Activated T-cell treated with anti-CD3 and anti-CD28 coated beads, Interleukin-2, amount 50 U/mL, for 4 hours (primary cell): ENCODE results near the gene CYFIP2. TPM values are rescaled to one million over a fixed set of nuclear protein-coding genes. Genes with fewer than 3 reads are reported as not detected.
"Not testable (repeated sequence)": the region's sequence is repeated elsewhere in the genome, so short reads cannot be mapped to it uniquely, and the experiment has no call there.

Experiments used
- ATAC-seq, 2 donors: fragments of 200-7000 bp; cut with Tn5 transposase; one replicate each; pipeline ENCODE4 v1.10.0; 2021
- DNase-seq: peaks from one replicate; pipeline ENCODE4 v3.0.0-alpha.2; 2020
- H3K27me3 Mint-ChIP-seq: one replicate; pipeline ENCODE4 v1.8.0; 2021; ENCODE audit warnings: low read depth, mixed read lengths
- H3K36me3 Mint-ChIP-seq: one replicate; pipeline ENCODE4 v1.8.0; 2022; ENCODE audit warnings: mixed read lengths; ENCODE audit not compliant: insufficient read depth
- H3K4me1 Mint-ChIP-seq: one replicate; pipeline ENCODE4 v1.8.0; 2021; ENCODE audit warnings: low read depth, mixed read lengths
- H3K4me3 Mint-ChIP-seq: one replicate; pipeline ENCODE4 v1.8.0; 2021; ENCODE audit warnings: mild to moderate bottlenecking, moderate library complexity, mixed read lengths
- H3K9me3 Mint-ChIP-seq: one replicate; pipeline ENCODE4 v1.8.0; 2021; ENCODE audit warnings: mixed read lengths
- total RNA-seq, 3 donors: library from RNA; stranded (reverse); gene quantifications; one replicate each; pipeline ENCODE4 v1.2.1, GENCODE V29; 2021

Gene CYFIP2
- 100 to 1,000 TPM; 160 to 191 (median 175) TPM for total RNA-seq

DNA sequence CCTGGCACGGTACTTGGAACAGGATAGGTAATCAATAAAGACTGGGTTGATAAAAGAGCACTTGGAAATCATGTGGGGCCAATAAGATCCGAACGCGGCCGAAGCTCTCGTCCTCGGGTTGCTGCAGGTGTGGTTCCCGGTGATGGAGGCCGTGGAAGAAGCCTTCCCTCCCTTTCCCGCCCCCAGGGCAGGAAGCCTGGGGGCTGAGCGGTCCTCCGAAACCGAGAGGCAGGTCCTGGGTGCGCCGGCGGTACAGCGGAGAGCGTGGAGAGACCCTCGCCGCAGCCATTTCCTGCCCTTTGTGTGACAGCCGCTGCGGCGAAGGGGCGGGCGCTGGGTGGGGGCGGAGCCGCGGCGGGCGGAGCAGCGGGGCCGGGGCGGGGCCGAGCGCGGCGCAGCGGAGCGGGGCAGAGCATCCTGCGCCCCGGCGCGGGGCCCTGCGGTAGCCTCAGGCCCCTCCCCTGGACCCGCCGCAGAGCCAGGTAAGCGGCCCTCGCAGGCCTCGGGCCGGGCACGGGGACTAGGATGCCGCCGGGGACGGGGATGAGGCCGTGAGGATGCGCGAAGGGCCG is at the start of gene CYFIP2:
TSS of gene CYFIP2 (plus strand) at position 410 of the 572 bp plus-strand sequence. CDS start 19,239 bp downstream, outside the sequence.
- DNase-seq, result peak; percentile 77
- peak; percentile 87 to 93 for ATAC-seq
- Mint-ChIP-seq H3K36me3 (peaks cover 13% of the 10 kb centered on the region), H3K9me3 (no peaks in the 10 kb centered on the region), H3K4me1 (peaks cover 75% of the 10 kb centered on the region), H3K27me3 (no peaks in the 10 kb centered on the region), H3K4me3 (peak within 1 kb of the TSS; percentile 94)

GRCh38 chr5:157216391-157217142 is 49.4 kb upstream of the CYFIP2 start:
- no peak for DNase-seq
- Mint-ChIP-seq H3K36me3 (peaks cover 89% of the 10 kb centered on the region), H3K4me3 (peak overlapping the region; percentile 52), H3K4me1 (peaks cover 95% of the 10 kb centered on the region), H3K9me3 (no peaks in the 10 kb centered on the region), H3K27me3 (no peaks in the 10 kb centered on the region)
- no peak for ATAC-seq

- Mint-ChIP-seq H3K36me3 (peaks cover 88% of the 10 kb centered on the region), H3K27me3 (no peaks in the 10 kb centered on the region), H3K4me1 (peaks cover 95% of the 10 kb centered on the region), H3K9me3 (no peaks in the 10 kb centered on the region), H3K4me3 (peak overlapping the region; percentile 53)
- DNase-seq (peak; percentile 74), ATAC-seq (peak; percentile 5 to 6)
These were observed 48.5 kb upstream of the CYFIP2 start for GRCh38 chr5:157217289-157218024.

DNA sequence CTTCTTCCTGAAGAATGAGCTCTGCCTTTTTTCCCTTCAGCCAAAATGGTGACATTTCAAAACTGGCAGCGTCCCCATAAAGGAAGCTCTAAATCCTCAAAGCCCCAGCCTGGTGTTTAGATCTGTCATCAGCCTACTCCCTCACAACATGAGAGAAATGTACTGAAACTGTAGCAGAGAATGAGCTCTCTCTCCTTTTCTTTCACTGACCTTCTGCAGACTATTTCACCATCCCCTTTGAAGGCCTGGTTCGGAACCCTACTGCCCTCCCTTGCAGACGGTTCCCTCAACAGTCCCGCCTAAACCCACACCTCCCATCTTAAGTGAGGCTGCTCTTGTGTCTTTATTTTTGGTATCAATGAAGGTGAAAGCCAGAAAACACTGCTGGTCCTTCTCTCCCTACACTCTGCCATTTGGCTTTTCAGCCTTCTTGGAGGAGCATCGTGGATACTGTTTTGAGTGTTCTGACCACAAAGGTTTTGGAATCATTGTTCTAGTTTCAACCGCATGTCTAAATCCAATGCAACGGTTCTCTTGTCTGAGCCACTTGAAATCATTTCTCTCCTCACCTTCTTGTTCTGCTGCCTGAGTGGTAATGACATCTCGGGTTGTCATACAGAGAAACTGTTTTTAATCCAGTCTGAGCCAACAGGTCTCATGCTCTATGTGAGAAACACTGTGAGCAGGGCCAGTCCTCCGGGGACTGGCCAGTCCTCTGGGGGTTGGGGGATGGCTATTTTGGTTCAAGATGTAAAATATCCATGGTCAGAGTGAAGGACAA is 46.2 kb upstream of the CYFIP2 start:
- ATAC-seq (peak; percentile 61 to 62), DNase-seq (no peak)
- Mint-ChIP-seq H3K36me3 (peaks cover 77% of the 10 kb centered on the region), H3K27me3 (no peaks in the 10 kb centered on the region), H3K4me1 (peaks cover 88% of the 10 kb centered on the region), H3K4me3 (peak overlapping the region; percentile 68), H3K9me3 (no peaks in the 10 kb centered on the region)

GRCh38 chr5:157221959-157222358 is 44.0 kb upstream of the CYFIP2 start:
- Mint-ChIP-seq H3K27me3 (no peaks in the 10 kb centered on the region), H3K9me3 (no peaks in the 10 kb centered on the region), H3K36me3 (peaks cover 76% of the 10 kb centered on the region), H3K4me3 (peak overlapping the region; percentile 95), H3K4me1 (peaks cover 86% of the 10 kb centered on the region)
- ATAC-seq, result no peak
- no peak for DNase-seq

- ATAC-seq, result peak; percentile 58 to 65
- peak; percentile 79 for DNase-seq
- Mint-ChIP-seq H3K27me3 (no peaks in the 10 kb centered on the region), H3K9me3 (no peaks in the 10 kb centered on the region), H3K4me3 (peak overlapping the region; percentile 95), H3K36me3 (peaks cover 76% of the 10 kb centered on the region), H3K4me1 (peaks cover 84% of the 10 kb centered on the region)
These were observed 43.3 kb upstream of the CYFIP2 start for GRCh38 chr5:157222506-157223230.

GRCh38 chr5:157225469-157226422 is 40.2 kb upstream of the CYFIP2 start:
- ATAC-seq (peak; percentile 20 to 36), DNase-seq (no peak)
- Mint-ChIP-seq H3K4me1 (peaks cover 62% of the 10 kb centered on the region), H3K4me3 (peak overlapping the region; percentile 84), H3K9me3 (no peaks in the 10 kb centered on the region), H3K27me3 (no peaks in the 10 kb centered on the region), H3K36me3 (peaks cover 50% of the 10 kb centered on the region)

DNA sequence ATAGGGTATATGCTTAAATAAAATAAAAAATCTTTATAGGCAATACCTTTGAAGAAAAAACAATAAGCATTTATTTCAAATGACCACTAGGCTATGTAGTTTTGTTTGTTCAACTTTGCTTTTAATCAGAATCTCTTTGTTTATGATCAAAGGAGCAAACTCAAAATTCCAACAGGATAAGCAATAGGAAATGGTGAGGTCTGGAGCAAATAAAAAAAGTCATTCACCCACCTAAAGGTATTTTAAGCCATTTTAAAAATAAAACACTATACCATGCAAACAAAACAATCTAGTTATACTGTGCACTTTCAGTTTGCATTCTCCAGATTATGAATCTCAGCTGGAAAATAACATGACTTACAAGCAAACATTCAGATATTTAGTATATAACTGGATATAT is 35.3 kb upstream of the CYFIP2 start:
- H3K4me3 Mint-ChIP-seq, result no peak overlapping the region
- H3K4me1 Mint-ChIP-seq, result peaks cover 64% of the 10 kb centered on the region
- H3K9me3 Mint-ChIP-seq, result no peaks in the 10 kb centered on the region
- peaks cover 55% of the 10 kb centered on the region for H3K36me3 Mint-ChIP-seq
- no peaks in the 10 kb centered on the region for H3K27me3 Mint-ChIP-seq
- no peak for DNase-seq
- no peak for ATAC-seq

DNA sequence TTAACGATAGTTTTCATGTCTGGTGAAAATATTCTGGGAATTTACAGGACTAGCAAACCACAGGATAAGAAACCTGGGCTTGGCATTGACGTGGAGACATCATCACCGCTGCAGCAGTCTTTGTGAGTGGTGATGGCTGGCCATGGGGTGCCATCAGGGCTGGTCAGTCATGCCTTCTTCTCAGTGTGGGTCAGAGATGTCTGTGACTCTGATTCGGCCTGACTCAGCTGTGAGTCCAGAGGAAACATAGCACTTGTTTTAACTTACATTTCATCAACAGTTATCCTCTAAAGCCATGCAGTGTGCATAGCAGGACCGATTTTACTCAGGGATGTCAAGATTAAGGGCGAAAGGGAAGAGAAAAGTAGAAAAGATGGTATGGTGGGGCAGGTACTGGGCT is 33.2 kb upstream of the CYFIP2 start:
- DNase-seq (no peak), ATAC-seq (no peak)
- Mint-ChIP-seq H3K4me3 (peak overlapping the region; percentile 10), H3K4me1 (peaks cover 61% of the 10 kb centered on the region), H3K9me3 (no peaks in the 10 kb centered on the region), H3K36me3 (peaks cover 46% of the 10 kb centered on the region), H3K27me3 (no peaks in the 10 kb centered on the region)

GRCh38 chr5:157233515-157233914 is 32.4 kb upstream of the CYFIP2 start:
- Mint-ChIP-seq H3K27me3 (no peaks in the 10 kb centered on the region), H3K9me3 (no peaks in the 10 kb centered on the region), H3K36me3 (peaks cover 52% of the 10 kb centered on the region), H3K4me1 (peaks cover 62% of the 10 kb centered on the region), H3K4me3 (no peak overlapping the region)
- DNase-seq (no peak), ATAC-seq (peak; percentile 85 to 86)

DNA sequence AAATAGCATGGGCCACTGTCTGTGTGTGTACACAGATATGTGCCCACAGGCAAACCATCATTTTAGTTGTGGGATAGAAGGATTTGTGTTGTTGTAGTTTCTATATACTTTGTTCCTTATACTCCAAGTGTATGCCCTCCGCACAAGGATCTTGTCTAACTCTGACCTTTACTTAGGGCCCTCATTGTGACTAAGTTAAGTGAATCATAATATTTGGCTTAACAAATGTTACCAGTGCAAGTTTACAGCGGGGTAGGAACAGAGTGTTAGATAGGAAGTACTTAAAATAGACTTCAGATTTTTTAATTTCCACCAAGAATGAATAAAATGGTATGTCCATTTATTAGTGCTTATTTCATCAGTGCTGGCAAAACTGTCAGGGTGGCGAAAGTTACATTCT is 29.5 kb upstream of the CYFIP2 start:
- no peaks in the 10 kb centered on the region for H3K27me3 Mint-ChIP-seq
- H3K4me3 Mint-ChIP-seq, result no peak overlapping the region
- peaks cover 55% of the 10 kb centered on the region for H3K4me1 Mint-ChIP-seq
- peaks cover 70% of the 10 kb centered on the region for H3K36me3 Mint-ChIP-seq
- no peak for DNase-seq
- ATAC-seq, result no peak
- no peaks in the 10 kb centered on the region for H3K9me3 Mint-ChIP-seq

- H3K4me1 Mint-ChIP-seq, result peaks cover 49% of the 10 kb centered on the region
- no peaks in the 10 kb centered on the region for H3K9me3 Mint-ChIP-seq
- H3K4me3 Mint-ChIP-seq, result no peak overlapping the region
- peaks cover 76% of the 10 kb centered on the region for H3K36me3 Mint-ChIP-seq
- H3K27me3 Mint-ChIP-seq, result no peaks in the 10 kb centered on the region
- DNase-seq, result no peak
- ATAC-seq, result no peak
These were observed 24.4 kb upstream of the CYFIP2 start for GRCh38 chr5:157241483-157241882.

- H3K4me3 Mint-ChIP-seq, H3K27me3 Mint-ChIP-seq, DNase-seq, ATAC-seq, H3K9me3 Mint-ChIP-seq: not testable (repeated sequence)
- H3K36me3 Mint-ChIP-seq, result peaks cover 82% of the 10 kb centered on the region
- H3K4me1 Mint-ChIP-seq, result peaks cover 70% of the 10 kb centered on the region
These were observed 21.2 kb upstream of the CYFIP2 start for GRCh38 chr5:157244704-157245103.
